Measurements from ENCODE around the gene DHRS1. TPM values are rescaled to one million over a fixed set of nuclear protein-coding genes. Genes with fewer than 3 reads are reported as not detected.
"Not testable (repeated sequence)": the region's sequence is repeated elsewhere in the genome, so short reads cannot be mapped to it uniquely, and the experiment has no call there.

DHRS1 gene
- polyA plus RNA-seq, 1 donor (not counting 4 experiments of a cell fraction or from before 2014, with no cell fraction given) = 65.1 TPM

GRCh38 chr14:24329073-24329663, 29.6 kb upstream of the DHRS1 start:
- no peaks in the 10 kb centered on the region for H3K9me3 ChIP-seq (ENCODE audit: control insufficient read depth, low read depth, low read length)
- peaks cover 18% of the 10 kb centered on the region for H3K4me1 ChIP-seq (ENCODE audit: control insufficient read depth, extremely low read depth, insufficient read depth, low read length)
- dilution Hi-C loops (cut with MboI; ENCODE audit: extremely low pct_ligation_motif_present, low sequenced_read_pairs) = no loop called here
- H3K27me3 ChIP-seq (ENCODE audit: control insufficient read depth, extremely low read depth, insufficient read depth, low read length) = peaks cover under 1% of the 10 kb centered on the region
- no peak overlapping the region for H3K4me2 ChIP-seq (ENCODE audit: control insufficient read depth, extremely low read depth, insufficient read depth, low read depth, low read length)
- no peak overlapping the region for H3K9ac ChIP-seq (ENCODE audit: control insufficient read depth, extremely low read depth, insufficient read depth, low read length)
- no peaks in the 10 kb centered on the region for H3K9me1 ChIP-seq (ENCODE audit: control insufficient read depth, extremely low read depth, insufficient read depth, low read length)
- FAIRE-seq (no peak), DNase-seq (ENCODE audit: low read depth, low spot score) (no peak)
- no peak overlapping the region for H3K4me3 ChIP-seq (ENCODE audit: control insufficient read depth in 2 of 3, extremely low read depth in 1 of 3, insufficient read depth in 2 of 3, low read depth in 1 of 3, low read length in 3 of 3)
- H2AFZ ChIP-seq (ENCODE audit: control insufficient read depth, low read length) = no peak overlapping the region
- no peaks in the 10 kb centered on the region for H3K79me2 ChIP-seq (ENCODE audit: control insufficient read depth, insufficient read depth, low read length)
- no peaks in the 10 kb centered on the region for H3K36me3 ChIP-seq (ENCODE audit: control insufficient read depth in 2 of 2, extremely low read depth in 1 of 2, insufficient read depth in 2 of 2, low read length in 2 of 2)
- no peak overlapping the region for H3K27ac ChIP-seq (ENCODE audit: control insufficient read depth, insufficient read depth, low read length)
- H4K20me1 ChIP-seq (ENCODE audit: control insufficient read depth, extremely low read depth, insufficient read depth, low read length) = no peaks in the 10 kb centered on the region
- TF ChIP-seq CTCF (optimal IDR thresholded peaks at IDR 0.05 in 1 of 3, IDR thresholded peaks at IDR 0.05 in 1 of 3, conservative IDR thresholded peaks at IDR 0.05 in 1 of 3; ENCODE audit: extremely low read depth in 1 of 3, insufficient read depth in 2 of 3, low read length in 3 of 3) = no peak
- TF ChIP-seq EZH2 (IDR thresholded peaks at IDR 0.05; ENCODE audit: low read length) = no peak

- H3K36me3 ChIP-seq (ENCODE audit: control insufficient read depth in 2 of 2, extremely low read depth in 1 of 2, insufficient read depth in 2 of 2, low read length in 2 of 2); dilution Hi-C loops (cut with MboI; ENCODE audit: extremely low pct_ligation_motif_present, low sequenced_read_pairs); H3K4me2 ChIP-seq (ENCODE audit: control insufficient read depth, extremely low read depth, insufficient read depth, low read depth, low read length); H3K27ac ChIP-seq (ENCODE audit: control insufficient read depth, insufficient read depth, low read length); H3K4me3 ChIP-seq (ENCODE audit: control insufficient read depth in 2 of 3, extremely low read depth in 1 of 3, insufficient read depth in 2 of 3, low read depth in 1 of 3, low read length in 3 of 3); FAIRE-seq; H3K9me3 ChIP-seq (ENCODE audit: control insufficient read depth, low read depth, low read length); H3K27me3 ChIP-seq (ENCODE audit: control insufficient read depth, extremely low read depth, insufficient read depth, low read length); H3K9ac ChIP-seq (ENCODE audit: control insufficient read depth, extremely low read depth, insufficient read depth, low read length); H4K20me1 ChIP-seq (ENCODE audit: control insufficient read depth, extremely low read depth, insufficient read depth, low read length); DNase-seq (ENCODE audit: low read depth, low spot score); H3K79me2 ChIP-seq (ENCODE audit: control insufficient read depth, insufficient read depth, low read length); H3K9me1 ChIP-seq (ENCODE audit: control insufficient read depth, extremely low read depth, insufficient read depth, low read length); H2AFZ ChIP-seq (ENCODE audit: control insufficient read depth, low read length): not testable (repeated sequence)
- peaks cover 10% of the 10 kb centered on the region for H3K4me1 ChIP-seq (ENCODE audit: control insufficient read depth, extremely low read depth, insufficient read depth, low read length)
- peak in 1 of 3 experiments; percentile 49 for TF ChIP-seq CTCF (optimal IDR thresholded peaks at IDR 0.05 in 1 of 3, IDR thresholded peaks at IDR 0.05 in 1 of 3, conservative IDR thresholded peaks at IDR 0.05 in 1 of 3; ENCODE audit: extremely low read depth in 1 of 3, insufficient read depth in 2 of 3, low read length in 3 of 3)
Observed at GRCh38 chr14:24327914-24328313, 28.3 kb upstream of the DHRS1 start.

Measured in keratinocyte (primary cell).